ENCODE data around the gene TRPC1.
"Not testable (repeated sequence)": the region's sequence is repeated elsewhere in the genome, so short reads cannot be mapped to it uniquely, and the experiment has no call there.

The TRPC1 gene

DNA sequence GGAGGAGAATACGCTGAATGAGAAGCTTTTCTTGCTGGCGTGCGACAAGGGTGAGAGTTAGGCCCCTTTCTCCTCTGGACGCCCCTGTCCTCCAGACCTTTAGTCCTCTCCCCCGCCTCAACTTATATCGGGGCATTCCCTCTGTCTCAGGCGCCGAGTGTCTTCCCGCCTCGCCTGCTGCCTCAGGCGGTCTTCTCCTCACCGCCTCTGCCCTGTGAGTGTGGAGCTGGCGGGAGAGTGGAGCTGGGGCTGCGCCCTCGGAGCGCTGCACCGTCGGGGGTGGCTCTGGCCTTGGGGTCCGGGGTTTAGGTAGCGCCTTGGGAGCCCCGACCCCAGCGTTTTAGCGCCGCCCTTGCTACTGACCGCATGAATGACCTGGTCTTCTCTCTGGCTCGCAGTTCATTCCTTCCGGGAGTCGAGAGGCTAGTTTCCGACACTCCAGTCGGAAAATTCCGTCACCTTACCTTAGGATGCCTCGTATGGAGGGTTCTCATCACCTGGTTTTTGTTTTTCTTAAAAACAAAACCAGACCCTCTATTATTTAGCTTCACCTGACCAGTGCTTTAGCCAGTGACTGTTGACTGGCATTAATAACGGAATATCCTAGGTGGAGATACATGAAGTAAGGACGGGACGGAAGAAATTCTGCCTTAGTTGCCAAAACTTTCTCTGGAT, 985 bp downstream of the TRPC1 start:
- ATAC-seq (replicated peaks), result no peak
- Mint-ChIP-seq H3K4me3 (peak overlapping the region; percentile 88 to 90), H3K27ac (peak overlapping the region; percentile 81 to 83), H3K27me3 (peaks cover 20 to 27% of the 10 kb centered on the region in 2 donors), H3K4me1 (ENCODE audit: low read depth in 2 of 2) (peaks cover 5 to 13% of the 10 kb centered on the region in 2 donors), H3K9me3 (no peaks in the 10 kb centered on the region), H3K36me3 (ENCODE audit: insufficient read depth) (peaks cover 13% of the 10 kb centered on the region)
- peak in 2 of 3 experiments; percentile 0 to 1 for DNase-seq

DNA sequence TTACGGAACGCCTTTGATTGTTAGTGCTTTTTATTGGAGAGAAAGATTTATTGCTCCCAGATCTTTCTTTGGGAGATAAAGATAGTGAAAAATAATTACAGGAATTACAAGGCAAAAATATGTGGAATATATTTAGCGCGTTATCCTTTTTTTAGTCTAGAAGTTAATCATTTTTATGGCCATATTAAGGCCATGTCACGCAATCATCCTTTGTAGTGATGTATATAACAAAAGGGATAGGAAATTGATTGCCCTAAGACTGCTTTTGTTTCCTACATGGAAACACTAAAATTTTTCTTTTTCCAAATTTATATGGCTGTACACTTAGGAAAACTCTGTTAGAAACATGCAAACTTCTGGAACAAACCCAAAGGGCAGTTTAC, 1.5 kb downstream of the TRPC1 start:
- Mint-ChIP-seq H3K27ac (peak overlapping the region; percentile 81 to 83), H3K27me3 (peaks cover 15 to 22% of the 10 kb centered on the region in 2 donors), H3K4me3 (peak overlapping the region; percentile 88 to 90), H3K4me1 (ENCODE audit: low read depth in 2 of 2) (peaks cover 5 to 13% of the 10 kb centered on the region in 2 donors), H3K9me3 (no peaks in the 10 kb centered on the region), H3K36me3 (ENCODE audit: insufficient read depth) (peaks cover 13% of the 10 kb centered on the region)
- ATAC-seq (replicated peaks), result no peak
- DNase-seq, result no peak

DNA sequence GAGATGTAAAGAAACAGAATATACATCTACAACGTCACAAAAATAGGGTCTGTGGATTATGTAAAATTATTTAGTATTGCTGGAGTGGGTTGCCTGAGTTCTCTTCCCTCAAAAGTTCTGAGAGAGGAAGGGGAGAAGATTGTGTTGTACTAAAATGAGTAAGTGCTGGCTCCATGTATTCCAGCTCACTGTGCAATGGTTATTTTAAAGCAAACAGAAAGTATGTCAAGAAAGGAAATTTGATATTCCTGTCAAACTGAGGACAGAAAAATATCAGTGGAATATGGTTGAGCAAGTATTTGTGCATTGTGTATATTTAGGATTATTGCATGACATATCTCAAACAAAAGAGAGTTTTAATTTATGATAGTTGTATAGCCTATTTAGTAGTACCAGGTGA, 2.2 kb downstream of the TRPC1 start:
- Mint-ChIP-seq H3K27ac (no peak overlapping the region), H3K36me3 (ENCODE audit: insufficient read depth) (peaks cover 13% of the 10 kb centered on the region), H3K9me3 (no peaks in the 10 kb centered on the region), H3K4me1 (ENCODE audit: low read depth in 2 of 2) (peaks cover 5 to 13% of the 10 kb centered on the region in 2 donors), H3K4me3 (peak overlapping the region in 1 of 2 donors; percentile 88), H3K27me3 (peaks cover 10 to 15% of the 10 kb centered on the region in 2 donors)
- ATAC-seq (replicated peaks), result no peak
- no peak for DNase-seq

DNA sequence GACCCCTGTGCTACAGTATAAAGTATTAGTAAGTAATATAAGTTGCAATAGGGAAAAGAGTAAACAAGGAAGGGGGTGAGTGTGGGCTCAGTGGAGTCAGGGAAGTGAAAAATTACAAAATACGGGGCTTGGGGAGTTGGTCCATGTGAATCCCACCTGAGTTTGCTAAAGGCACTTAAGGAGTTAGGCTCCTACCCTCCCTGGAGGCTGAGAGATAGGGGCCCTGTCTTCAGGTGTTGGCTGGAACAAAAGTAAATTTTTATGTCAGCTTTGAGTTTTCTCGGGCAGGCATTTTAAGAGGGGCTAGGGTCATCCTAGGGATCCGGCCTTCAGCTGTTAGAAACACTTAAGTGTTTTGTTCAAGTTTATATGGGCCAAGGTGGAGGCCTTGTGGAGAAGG, 8.2 kb downstream of the TRPC1 start:
- DNase-seq, result no peak
- no peak overlapping the region for H3K27ac Mint-ChIP-seq
- no peak overlapping the region for H3K4me3 Mint-ChIP-seq
- H3K27me3 Mint-ChIP-seq, result no peaks in the 10 kb centered on the region
- no peaks in the 10 kb centered on the region for H3K9me3 Mint-ChIP-seq
- no peak for ATAC-seq (replicated peaks)
- H3K4me1 Mint-ChIP-seq (ENCODE audit: low read depth in 2 of 2), result no peaks in the 10 kb centered on the region
- H3K36me3 Mint-ChIP-seq (ENCODE audit: insufficient read depth), result peaks cover 2% of the 10 kb centered on the region

DNA sequence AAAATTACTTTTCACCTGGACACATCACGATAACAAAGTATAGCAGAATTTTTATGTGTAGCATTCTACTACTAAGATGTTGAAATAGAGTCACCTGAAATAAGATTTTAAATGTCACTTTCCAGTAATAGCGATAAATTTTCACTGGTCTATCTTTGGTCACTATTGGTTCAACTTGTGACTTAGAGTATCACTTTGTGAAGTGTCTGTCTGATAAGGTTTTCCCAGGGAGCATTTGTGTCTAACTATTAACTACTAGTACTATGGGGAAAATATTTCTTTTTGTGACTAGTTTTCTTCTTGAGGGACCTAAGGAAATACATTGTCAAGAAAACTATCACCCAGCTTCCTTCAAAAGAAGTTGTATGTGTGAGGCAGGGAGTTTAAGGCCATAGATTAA, 11.0 kb downstream of the TRPC1 start:
- no peaks in the 10 kb centered on the region for H3K9me3 Mint-ChIP-seq

DNA sequence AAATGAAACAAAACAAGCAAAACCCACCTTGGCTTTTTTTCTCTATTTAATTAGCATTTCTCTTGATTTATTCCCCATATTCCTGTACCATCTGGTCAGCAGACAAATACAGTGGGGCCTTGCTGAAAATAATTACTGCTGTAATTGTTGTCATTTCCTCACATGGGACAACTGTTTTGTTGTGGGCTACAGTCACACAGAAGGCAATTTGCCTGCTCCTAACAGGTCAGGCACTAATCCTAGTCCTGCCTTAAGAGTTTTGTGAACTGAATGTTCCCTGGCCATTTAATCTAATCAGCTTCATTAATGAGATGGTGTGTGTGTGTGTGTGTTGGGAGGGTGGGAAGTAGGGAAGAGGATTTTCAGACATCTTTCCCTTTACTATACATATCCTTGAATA, 11.6 kb downstream of the TRPC1 start:
- DNase-seq (no peak), ATAC-seq (replicated peaks) (no peak)
- peaks cover 2% of the 10 kb centered on the region for H3K36me3 Mint-ChIP-seq (ENCODE audit: insufficient read depth)
- no peak overlapping the region for H3K27ac Mint-ChIP-seq
- no peaks in the 10 kb centered on the region for H3K9me3 Mint-ChIP-seq
- no peak overlapping the region for H3K4me3 Mint-ChIP-seq
- no peaks in the 10 kb centered on the region for H3K4me1 Mint-ChIP-seq (ENCODE audit: low read depth in 2 of 2)
- no peaks in the 10 kb centered on the region for H3K27me3 Mint-ChIP-seq

More for the DNA sequence above, 11.0 kb downstream of the TRPC1 start:
- H3K27ac Mint-ChIP-seq, result no peak overlapping the region
- no peak for ATAC-seq (replicated peaks)
- H3K4me3 Mint-ChIP-seq, result no peak overlapping the region
- H3K36me3 Mint-ChIP-seq (ENCODE audit: insufficient read depth), result peaks cover 2% of the 10 kb centered on the region
- H3K4me1 Mint-ChIP-seq (ENCODE audit: low read depth in 2 of 2), result no peaks in the 10 kb centered on the region
- no peak for DNase-seq
- no peaks in the 10 kb centered on the region for H3K27me3 Mint-ChIP-seq

DNA sequence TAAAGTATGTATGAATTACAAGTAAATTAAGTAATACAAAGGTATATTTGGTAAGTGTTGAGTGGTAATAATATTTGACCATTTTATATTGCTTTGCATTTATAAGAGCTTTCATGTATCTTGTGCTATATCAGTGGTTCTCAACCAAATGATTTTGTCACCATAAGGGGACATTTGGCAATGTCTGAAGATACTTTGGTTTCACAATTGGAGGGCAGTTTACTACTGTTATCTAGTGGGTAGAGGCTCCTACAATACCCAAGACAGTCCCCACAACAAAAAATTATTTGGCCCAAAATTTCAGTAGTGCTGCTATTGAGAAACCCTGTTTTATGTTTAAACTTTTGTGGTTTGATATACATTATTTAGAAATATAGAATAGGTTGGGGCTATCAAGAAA, 14.6 kb downstream of the TRPC1 start:
- DNase-seq (no peak), ATAC-seq (replicated peaks) (no peak)
- Mint-ChIP-seq H3K4me3 (no peak overlapping the region), H3K36me3 (ENCODE audit: insufficient read depth) (no peaks in the 10 kb centered on the region), H3K4me1 (ENCODE audit: low read depth in 2 of 2) (no peaks in the 10 kb centered on the region), H3K27me3 (no peaks in the 10 kb centered on the region), H3K9me3 (no peaks in the 10 kb centered on the region), H3K27ac (no peak overlapping the region)

DNA sequence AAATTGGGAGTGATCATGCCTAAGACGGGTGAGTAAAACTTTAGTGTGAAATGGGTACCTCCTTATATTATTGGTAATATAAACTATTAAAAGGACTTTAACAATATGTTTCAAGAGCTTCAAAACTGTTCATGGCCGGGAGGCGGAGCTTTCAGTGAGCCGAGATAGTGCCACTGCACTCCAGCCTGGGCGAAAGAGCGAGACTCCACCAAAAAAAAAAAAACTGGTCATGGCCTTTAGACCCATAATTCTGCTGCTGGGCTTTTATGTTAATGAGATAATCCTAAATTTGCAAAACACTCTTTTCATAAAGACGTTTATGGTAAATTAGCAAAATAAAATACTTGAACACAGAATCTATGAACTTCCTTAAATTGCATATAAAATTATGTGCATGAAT, 22.8 kb downstream of the TRPC1 start:
- no peaks in the 10 kb centered on the region for H3K4me1 Mint-ChIP-seq (ENCODE audit: low read depth in 2 of 2)
- DNase-seq (no peak), ATAC-seq (replicated peaks) (no peak)
- H3K36me3 Mint-ChIP-seq (ENCODE audit: insufficient read depth), result peaks cover 4% of the 10 kb centered on the region
- H3K27ac Mint-ChIP-seq, result no peak overlapping the region
- no peaks in the 10 kb centered on the region for H3K27me3 Mint-ChIP-seq
- no peaks in the 10 kb centered on the region for H3K9me3 Mint-ChIP-seq
- H3K4me3 Mint-ChIP-seq, result no peak overlapping the region

DNA sequence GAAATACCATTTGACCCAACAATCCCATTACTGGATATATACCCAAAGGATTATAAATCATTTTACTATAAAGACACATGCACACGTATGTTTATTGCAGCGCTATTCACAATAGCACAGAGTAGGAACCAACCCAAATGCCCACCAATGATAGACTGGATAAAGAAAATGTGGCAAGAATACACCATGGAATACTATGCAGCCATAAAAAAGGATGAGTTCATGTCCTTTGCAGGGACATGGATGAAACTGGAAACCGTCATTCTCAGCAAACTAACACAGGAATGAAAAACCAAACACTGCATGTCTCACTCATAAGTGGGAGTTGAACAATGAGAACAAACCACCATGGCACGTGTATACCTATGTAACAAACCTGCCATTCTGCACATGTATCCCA, 26.7 kb downstream of the TRPC1 start:
- H3K4me3 Mint-ChIP-seq; DNase-seq; H3K9me3 Mint-ChIP-seq; H3K36me3 Mint-ChIP-seq (ENCODE audit: insufficient read depth); H3K27me3 Mint-ChIP-seq; H3K4me1 Mint-ChIP-seq (ENCODE audit: low read depth in 2 of 2); H3K27ac Mint-ChIP-seq; ATAC-seq (replicated peaks): not testable (repeated sequence)

DNA sequence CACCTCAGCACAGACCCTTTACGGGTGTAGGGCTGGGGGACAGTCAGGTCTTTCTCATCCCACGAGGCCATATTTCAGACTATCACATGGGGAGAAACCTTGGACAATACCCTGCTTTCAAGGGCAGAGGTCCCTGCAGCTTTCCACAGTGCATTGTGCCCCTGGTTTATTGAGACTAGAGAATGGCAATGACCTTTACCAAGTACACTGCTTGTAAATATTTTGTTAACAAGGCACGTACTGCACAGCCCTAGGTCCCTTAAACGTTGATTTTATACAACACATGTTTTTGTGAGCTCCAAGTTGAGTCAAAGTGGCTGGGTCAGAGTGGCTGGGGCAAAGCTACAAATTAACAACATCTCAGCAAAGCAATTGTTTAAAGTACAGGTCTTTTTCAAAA, 28.8 kb downstream of the TRPC1 start:
- not testable (repeated sequence) for H3K4me1 Mint-ChIP-seq (ENCODE audit: low read depth in 2 of 2); DNase-seq; H3K27me3 Mint-ChIP-seq; H3K27ac Mint-ChIP-seq; H3K36me3 Mint-ChIP-seq (ENCODE audit: insufficient read depth); ATAC-seq (replicated peaks); H3K9me3 Mint-ChIP-seq; H3K4me3 Mint-ChIP-seq

DNA sequence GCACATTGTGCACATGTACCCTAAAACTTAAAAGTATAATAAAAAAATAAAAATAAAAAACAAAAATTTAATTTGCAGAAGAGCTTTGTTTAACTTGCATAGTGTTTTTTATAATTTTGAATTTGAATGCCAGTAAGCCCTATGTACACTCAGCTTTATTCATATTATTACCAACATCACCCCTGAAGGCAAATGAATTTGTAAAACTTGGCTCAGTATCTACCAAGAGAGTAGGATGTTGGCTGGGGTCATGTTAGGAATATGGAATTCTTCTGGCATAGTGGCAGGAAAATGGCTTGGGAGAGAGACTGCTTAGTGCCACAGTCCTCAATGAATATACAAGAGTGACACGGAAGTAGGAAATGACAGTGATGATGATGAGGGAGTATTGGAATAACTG, 30.7 kb downstream of the TRPC1 start:
- no peak for DNase-seq
- no peak for ATAC-seq (replicated peaks)
- H3K4me1 Mint-ChIP-seq (ENCODE audit: low read depth in 2 of 2), result no peaks in the 10 kb centered on the region
- no peak overlapping the region for H3K4me3 Mint-ChIP-seq
- no peak overlapping the region for H3K27ac Mint-ChIP-seq
- no peaks in the 10 kb centered on the region for H3K36me3 Mint-ChIP-seq (ENCODE audit: insufficient read depth)
- no peaks in the 10 kb centered on the region for H3K27me3 Mint-ChIP-seq
- no peaks in the 10 kb centered on the region for H3K9me3 Mint-ChIP-seq

DNA sequence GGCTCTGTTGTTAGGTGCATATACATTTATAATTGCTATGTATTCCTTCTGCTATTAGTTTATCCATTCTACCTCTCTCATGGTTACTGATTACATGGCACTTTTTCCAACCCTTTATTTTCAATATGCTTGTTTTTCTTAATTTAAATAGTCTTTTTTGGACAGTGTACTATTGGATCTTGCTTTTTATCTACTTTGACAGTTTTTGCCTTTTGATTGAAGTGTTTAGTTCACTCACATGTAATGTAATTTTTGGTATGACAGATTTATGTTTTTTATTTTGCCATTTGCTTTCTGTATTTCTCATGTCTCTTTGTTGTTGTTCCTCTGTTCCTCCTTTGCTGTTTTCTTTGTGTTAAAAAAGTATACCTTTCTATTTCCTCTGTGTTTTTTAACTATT, 44.5 kb downstream of the TRPC1 start:
- ATAC-seq (replicated peaks), result no peak
- no peak overlapping the region for H3K4me3 Mint-ChIP-seq
- H3K27ac Mint-ChIP-seq, result no peak overlapping the region
- peaks cover 0 to 4% of the 10 kb centered on the region in 2 donors for H3K9me3 Mint-ChIP-seq
- H3K36me3 Mint-ChIP-seq (ENCODE audit: insufficient read depth), result no peaks in the 10 kb centered on the region
- H3K27me3 Mint-ChIP-seq, result no peaks in the 10 kb centered on the region
- no peaks in the 10 kb centered on the region for H3K4me1 Mint-ChIP-seq (ENCODE audit: low read depth in 2 of 2)
- DNase-seq, result no peak

DNA sequence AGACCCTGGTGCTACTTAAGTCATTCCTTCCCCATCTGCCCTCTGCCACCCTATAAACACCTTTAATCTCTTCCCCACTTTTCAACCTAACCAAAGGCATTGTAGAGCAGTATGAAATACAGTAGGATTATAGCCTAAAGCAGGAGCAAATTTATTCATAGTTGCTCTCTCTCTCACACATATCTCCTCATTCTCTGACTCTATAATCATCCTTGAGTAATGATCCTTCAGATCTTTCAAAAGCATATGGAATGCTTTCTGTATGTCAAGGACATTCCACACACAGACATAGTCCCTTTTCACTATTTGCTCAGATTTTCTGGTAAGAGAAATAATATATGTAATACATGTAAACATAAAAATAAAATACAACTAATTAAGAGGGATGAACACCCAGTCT, 54.1 kb downstream of the TRPC1 start:
- H3K4me1 Mint-ChIP-seq (ENCODE audit: low read depth in 2 of 2), result no peaks in the 10 kb centered on the region
- no peaks in the 10 kb centered on the region for H3K36me3 Mint-ChIP-seq (ENCODE audit: insufficient read depth)
- no peak overlapping the region for H3K27ac Mint-ChIP-seq
- DNase-seq, result no peak
- ATAC-seq (replicated peaks), result no peak
- H3K9me3 Mint-ChIP-seq, result peaks cover 0 to 2% of the 10 kb centered on the region in 2 donors
- no peak overlapping the region for H3K4me3 Mint-ChIP-seq
- H3K27me3 Mint-ChIP-seq, result no peaks in the 10 kb centered on the region

DNA sequence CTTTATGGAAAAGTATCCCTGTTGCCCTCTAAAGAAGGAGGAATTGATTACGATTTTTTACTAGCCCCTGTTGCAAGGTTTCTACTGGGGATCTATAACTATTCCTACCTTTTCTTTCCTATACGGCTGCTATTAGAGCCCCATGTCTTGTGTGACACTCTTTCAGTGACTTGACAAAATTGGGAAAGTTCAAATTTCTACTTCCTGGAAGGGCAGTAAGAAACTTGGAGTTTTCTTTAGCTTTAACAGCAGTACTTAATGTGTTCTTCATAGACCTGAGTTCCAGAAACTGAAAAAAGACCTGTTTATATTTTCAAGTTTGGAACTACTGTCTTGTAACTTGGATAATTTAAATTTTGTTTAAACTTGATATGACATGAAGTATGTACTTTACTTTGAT, 54.7 kb downstream of the TRPC1 start:
- ATAC-seq (replicated peaks) (no peak), DNase-seq (no peak)
- H3K27ac Mint-ChIP-seq, result no peak overlapping the region
- no peaks in the 10 kb centered on the region for H3K36me3 Mint-ChIP-seq (ENCODE audit: insufficient read depth)
- no peaks in the 10 kb centered on the region for H3K27me3 Mint-ChIP-seq
- no peaks in the 10 kb centered on the region for H3K4me1 Mint-ChIP-seq (ENCODE audit: low read depth in 2 of 2)
- no peak overlapping the region for H3K4me3 Mint-ChIP-seq
- peaks cover 0 to 2% of the 10 kb centered on the region in 2 donors for H3K9me3 Mint-ChIP-seq

DNA sequence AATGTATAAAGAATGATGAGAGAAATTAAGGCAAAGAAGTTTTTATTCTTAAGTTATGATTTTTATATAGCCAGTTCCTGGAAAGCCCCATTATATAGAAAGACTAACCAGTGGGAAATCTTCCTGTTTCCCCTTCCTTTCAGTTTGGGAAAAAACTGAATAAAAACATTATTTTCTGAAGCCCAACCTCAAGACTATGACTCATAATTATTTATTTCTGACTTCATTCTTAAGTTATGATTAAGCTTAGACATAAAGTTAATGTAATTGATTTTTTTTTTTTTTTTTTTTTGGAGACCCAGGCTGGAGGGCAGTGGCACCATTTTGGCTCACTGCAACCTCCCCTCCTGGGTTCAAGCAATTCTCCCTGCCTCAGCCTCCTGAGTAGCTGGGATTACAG, 55.8 kb downstream of the TRPC1 start:
- ATAC-seq (replicated peaks) (no peak), DNase-seq (no peak)
- H3K27ac Mint-ChIP-seq, result no peak overlapping the region
- H3K4me1 Mint-ChIP-seq (ENCODE audit: low read depth in 2 of 2), result no peaks in the 10 kb centered on the region
- no peaks in the 10 kb centered on the region for H3K27me3 Mint-ChIP-seq
- H3K9me3 Mint-ChIP-seq, result peaks cover 0 to 2% of the 10 kb centered on the region in 2 donors
- no peak overlapping the region for H3K4me3 Mint-ChIP-seq
- no peaks in the 10 kb centered on the region for H3K36me3 Mint-ChIP-seq (ENCODE audit: insufficient read depth)

Measured in effector memory CD8-positive, alpha-beta T cell (primary cell).